Daoy (cell line): ENCODE data around the gene SSX2IP. TPM values are rescaled to one million over a fixed set of nuclear protein-coding genes. Genes with fewer than 3 reads are reported as not detected.
"Not testable (repeated sequence)": the region's sequence is repeated elsewhere in the genome, so short reads cannot be mapped to it uniquely, and the experiment has no call there.

Source experiments
- DNase-seq: peaks from one replicate; pipeline ENCODE4 v3.0.0-alpha.2; 2015; ENCODE audit warnings: low read depth
- total RNA-seq: library from RNA; depleted of rRNA; stranded (reverse); fragments of >200 nt; shearing (Covaris generic); gene quantifications from 2 replicates; pipeline ENCODE4 v1.2.3, GENCODE V29; 2014; rRNA removed

Gene SSX2IP
- 46.9 and 68.5 TPM in 2 replicates for total RNA-seq

- peak; percentile 99 for DNase-seq
Observed at GRCh38 chr1:84690397-84691121, at the start of gene SSX2IP. Gene SSX2IP (minus strand): TSS chr1:84690461. CDS start chr1:84671219, 19,242 bp downstream.

GRCh38 chr1:84738237-84738636 lies 48.0 kb upstream of the SSX2IP start:
- no peak for DNase-seq

GRCh38 chr1:84737590-84737989 lies 47.3 kb upstream of the SSX2IP start:
- DNase-seq: no peak

- no peak for DNase-seq
Observed at GRCh38 chr1:84736944-84737343, 46.7 kb upstream of the SSX2IP start.

GRCh38 chr1:84736445-84736844 lies 46.2 kb upstream of the SSX2IP start:
- no peak for DNase-seq

- no peak for DNase-seq
Observed at GRCh38 chr1:84735483-84735882, 45.2 kb upstream of the SSX2IP start.

- no peak for DNase-seq
Observed at GRCh38 chr1:84732520-84732919, 42.3 kb upstream of the SSX2IP start.

- no peak for DNase-seq
Observed at GRCh38 chr1:84731519-84731918, 41.3 kb upstream of the SSX2IP start.

GRCh38 chr1:84727711-84728110 lies 37.5 kb upstream of the SSX2IP start:
- not testable (repeated sequence) for DNase-seq

GRCh38 chr1:84726593-84727499 lies 36.6 kb upstream of the SSX2IP start:
- no peak for DNase-seq

GRCh38 chr1:84724128-84724860 lies 34.0 kb upstream of the SSX2IP start:
- DNase-seq: peak; percentile 68

- no peak for DNase-seq
Observed at GRCh38 chr1:84722794-84723193, 32.5 kb upstream of the SSX2IP start.

- DNase-seq: not testable (repeated sequence)
Observed at GRCh38 chr1:84721872-84722271, 31.6 kb upstream of the SSX2IP start.

- DNase-seq: peak; percentile 26
Observed at GRCh38 chr1:84721152-84721551, 30.9 kb upstream of the SSX2IP start.

GRCh38 chr1:84720221-84720780 lies 30.0 kb upstream of the SSX2IP start:
- no peak for DNase-seq

GRCh38 chr1:84719543-84720217 lies 29.4 kb upstream of the SSX2IP start:
- DNase-seq: no peak

- DNase-seq: no peak
Observed at GRCh38 chr1:84715342-84716019, 25.2 kb upstream of the SSX2IP start.

- DNase-seq: peak; percentile 58
Observed at GRCh38 chr1:84712276-84712874, 22.1 kb upstream of the SSX2IP start.

GRCh38 chr1:84711869-84712268 lies 21.6 kb upstream of the SSX2IP start:
- DNase-seq: no peak

- no peak for DNase-seq
Observed at GRCh38 chr1:84711121-84711520, 20.9 kb upstream of the SSX2IP start.
